Mesodermal cell (in vitro differentiated cells): Measurements from ENCODE around the gene ABHD3.
A peak's percentile ranks its signal among the peaks of the same experiment; 100 is the strongest.
"Not testable (repeated sequence)": the region's sequence is repeated elsewhere in the genome, so short reads cannot be mapped to it uniquely, and the experiment has no call there.

Experiments
- H3K27ac ChIP-seq: 2 replicates; pipeline ENCODE4 v1.7.0; 2013; ENCODE audit warnings: mild to moderate bottlenecking, low read depth, low read length, moderate library complexity; ENCODE audit not compliant: severe bottlenecking
- H3K36me3 ChIP-seq: 2 replicates; pipeline ENCODE4 v1.7.1; 2013; ENCODE audit warnings: mild to moderate bottlenecking, low read length, moderate library complexity; ENCODE audit not compliant: control insufficient read depth, insufficient read depth
- H3K4me1 ChIP-seq: one replicate; pipeline ENCODE4 v1.7.1; 2013; ENCODE audit warnings: mild to moderate bottlenecking, low read length; ENCODE audit not compliant: insufficient read depth, control insufficient read depth, poor library complexity, severe bottlenecking
- H3K4me3 ChIP-seq: 2 replicates; pipeline ENCODE4 v1.7.0; 2013; ENCODE audit warnings: low read length, control low read depth, mild to moderate bottlenecking; ENCODE audit not compliant: insufficient read depth, poor library complexity, severe bottlenecking; ENCODE audit errors: extremely low read depth
- H3K9me3 ChIP-seq: 2 replicates; pipeline ENCODE4 v1.7.1; 2013; ENCODE audit warnings: mild to moderate bottlenecking, low read length, moderate library complexity; ENCODE audit not compliant: control insufficient read depth
- WGBS, 2 experiments: methylation state at CpG; one replicate each; pipeline ENCODE4 v1.1.5; 2013; ENCODE audit warnings: missing lambda C conversion rate in 2 of 2; ENCODE audit not compliant: insufficient coverage in 2 of 2; 5-methylcytosine and 5-hydroxymethylcytosine counted together

ABHD3 gene

GRCh38 chr18:21739604-21740537, 35.3 kb upstream of the ABHD3 start:
- 77 to 82% methylated on average over 14 to 16 of the region's 21 CpGs for WGBS, 2 experiments
- peak overlapping the region; percentile 98 for H3K27ac ChIP-seq
- no peaks in the 10 kb centered on the region for H3K9me3 ChIP-seq
- H3K36me3 ChIP-seq: peaks cover 6% of the 10 kb centered on the region
- H3K4me3 ChIP-seq: peak overlapping the region; percentile 88
- peaks cover 5% of the 10 kb centered on the region for H3K4me1 ChIP-seq

- not testable (repeated sequence) for H3K36me3 ChIP-seq, H3K27ac ChIP-seq, H3K9me3 ChIP-seq, H3K4me1 ChIP-seq, H3K4me3 ChIP-seq
- no CpG with 5 or more reads among the region's 4 CpGs for WGBS, 2 experiments
Observed at GRCh38 chr18:21736926-21737325, 32.4 kb upstream of the ABHD3 start.

- Histone ChIP-seq H3K4me1 (peaks cover 5% of the 10 kb centered on the region), H3K4me3 (no peak overlapping the region), H3K36me3 (no peaks in the 10 kb centered on the region), H3K9me3 (no peaks in the 10 kb centered on the region), H3K27ac (no peak overlapping the region)
- WGBS, 2 experiments: 62 to 65% methylated on average over 9 to 11 of the region's 12 CpGs
Observed at GRCh38 chr18:21735452-21736015, 31.0 kb upstream of the ABHD3 start.

GRCh38 chr18:21733011-21733410, 28.4 kb upstream of the ABHD3 start:
- 93 to 100% methylated on average over 1 to 2 of the region's 5 CpGs for WGBS, 2 experiments
- no peaks in the 10 kb centered on the region for H3K4me1 ChIP-seq
- no peak overlapping the region for H3K4me3 ChIP-seq
- H3K36me3 ChIP-seq: no peaks in the 10 kb centered on the region
- no peak overlapping the region for H3K27ac ChIP-seq
- no peaks in the 10 kb centered on the region for H3K9me3 ChIP-seq

- Histone ChIP-seq H3K4me1 (no peaks in the 10 kb centered on the region), H3K27ac (no peak overlapping the region), H3K9me3 (no peaks in the 10 kb centered on the region), H3K4me3 (no peak overlapping the region), H3K36me3 (no peaks in the 10 kb centered on the region)
- WGBS, 2 experiments: 92 to 93% methylated on average over 1 to 2 of the region's 2 CpGs
Observed at GRCh38 chr18:21727702-21728101, 23.1 kb upstream of the ABHD3 start.

- no peaks in the 10 kb centered on the region for H3K4me1 ChIP-seq
- no peak overlapping the region for H3K27ac ChIP-seq
- WGBS, 2 experiments: 70 to 92% methylated on average over 2 of the region's 4 CpGs
- H3K9me3 ChIP-seq: no peaks in the 10 kb centered on the region
- no peak overlapping the region for H3K4me3 ChIP-seq
- H3K36me3 ChIP-seq: no peaks in the 10 kb centered on the region
Observed at GRCh38 chr18:21725201-21725600, 20.6 kb upstream of the ABHD3 start.

GRCh38 chr18:21722687-21723086, 18.1 kb upstream of the ABHD3 start:
- WGBS, 2 experiments: no CpG with 5 or more reads among the region's 2 CpGs
- Histone ChIP-seq H3K36me3 (no peaks in the 10 kb centered on the region), H3K4me1 (no peaks in the 10 kb centered on the region), H3K27ac (no peak overlapping the region), H3K9me3 (no peaks in the 10 kb centered on the region), H3K4me3 (no peak overlapping the region)

GRCh38 chr18:21714474-21714873, 9.9 kb upstream of the ABHD3 start:
- WGBS, 2 experiments: 80% methylated on average over 1 of the region's 1 CpG; no CpG with 5 or more reads in 1 of the 2 experiments
- Histone ChIP-seq H3K4me1 (no peaks in the 10 kb centered on the region), H3K4me3 (no peak overlapping the region), H3K27ac (no peak overlapping the region), H3K9me3 (no peaks in the 10 kb centered on the region), H3K36me3 (no peaks in the 10 kb centered on the region)

- not testable (repeated sequence) for H3K36me3 ChIP-seq, H3K4me3 ChIP-seq, H3K4me1 ChIP-seq, H3K9me3 ChIP-seq, H3K27ac ChIP-seq
- 83 to 85% methylated on average over 6 to 7 of the region's 7 CpGs for WGBS, 2 experiments
Observed at GRCh38 chr18:21707130-21707529, 2.6 kb upstream of the ABHD3 start.

- no peak overlapping the region for H3K4me3 ChIP-seq
- WGBS, 2 experiments: 98 to 99% methylated on average over 22 to 24 of the region's 28 CpGs
- H3K36me3 ChIP-seq: peaks cover 5% of the 10 kb centered on the region
- no peaks in the 10 kb centered on the region for H3K4me1 ChIP-seq
- H3K9me3 ChIP-seq: no peaks in the 10 kb centered on the region
- H3K27ac ChIP-seq: no peak overlapping the region
Observed at GRCh38 chr18:21706386-21706865, 1.9 kb upstream of the ABHD3 start.
